Measurements from ENCODE around the gene HINFP.

Gene HINFP

GRCh38 chr11:119156496-119156895, 35.1 kb downstream of the HINFP start:
- TF ChIP-seq TCF12 (IDR thresholded peaks at IDR 0.05; ENCODE audit: low read depth) (no peak), RAD21 (IDR thresholded peaks at IDR 0.05; ENCODE audit: low read depth) (no peak), EP300 (IDR thresholded peaks at IDR 0.05; ENCODE audit: borderline replicate concordance) (no peak), YY1 (IDR thresholded peaks at IDR 0.05; ENCODE audit: low read depth) (no peak), NFIC (IDR thresholded peaks at IDR 0.05) (no peak), EGR1 (IDR thresholded peaks at IDR 0.05) (no peak), CREB1 (IDR thresholded peaks at IDR 0.05; ENCODE audit: low read depth) (no peak), TAF1 (IDR thresholded peaks at IDR 0.05; ENCODE audit: low read depth) (no peak), FOXM1 (IDR thresholded peaks at IDR 0.05; ENCODE audit: borderline replicate concordance, low read depth) (no peak), CEBPB (IDR thresholded peaks at IDR 0.05) (no peak), MAX (IDR thresholded peaks at IDR 0.05) (no peak), ZBTB7A (IDR thresholded peaks at IDR 0.05; ENCODE audit: low read depth) (no peak), TEAD4 (IDR thresholded peaks at IDR 0.05) (no peak)
- TF ChIP-seq, protein P1, sequence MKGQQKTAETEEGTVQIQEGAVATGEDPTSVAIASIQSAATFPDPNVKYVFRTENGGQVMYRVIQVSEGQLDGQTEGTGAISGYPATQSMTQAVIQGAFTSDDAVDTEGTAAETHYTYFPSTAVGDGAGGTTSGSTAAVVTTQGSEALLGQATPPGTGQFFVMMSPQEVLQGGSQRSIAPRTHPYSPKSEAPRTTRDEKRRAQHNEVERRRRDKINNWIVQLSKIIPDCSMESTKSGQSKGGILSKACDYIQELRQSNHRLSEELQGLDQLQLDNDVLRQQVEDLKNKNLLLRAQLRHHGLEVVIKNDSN (IDR thresholded peaks at IDR 0.05), result no peak
- TF ChIP-seq, protein P2, sequence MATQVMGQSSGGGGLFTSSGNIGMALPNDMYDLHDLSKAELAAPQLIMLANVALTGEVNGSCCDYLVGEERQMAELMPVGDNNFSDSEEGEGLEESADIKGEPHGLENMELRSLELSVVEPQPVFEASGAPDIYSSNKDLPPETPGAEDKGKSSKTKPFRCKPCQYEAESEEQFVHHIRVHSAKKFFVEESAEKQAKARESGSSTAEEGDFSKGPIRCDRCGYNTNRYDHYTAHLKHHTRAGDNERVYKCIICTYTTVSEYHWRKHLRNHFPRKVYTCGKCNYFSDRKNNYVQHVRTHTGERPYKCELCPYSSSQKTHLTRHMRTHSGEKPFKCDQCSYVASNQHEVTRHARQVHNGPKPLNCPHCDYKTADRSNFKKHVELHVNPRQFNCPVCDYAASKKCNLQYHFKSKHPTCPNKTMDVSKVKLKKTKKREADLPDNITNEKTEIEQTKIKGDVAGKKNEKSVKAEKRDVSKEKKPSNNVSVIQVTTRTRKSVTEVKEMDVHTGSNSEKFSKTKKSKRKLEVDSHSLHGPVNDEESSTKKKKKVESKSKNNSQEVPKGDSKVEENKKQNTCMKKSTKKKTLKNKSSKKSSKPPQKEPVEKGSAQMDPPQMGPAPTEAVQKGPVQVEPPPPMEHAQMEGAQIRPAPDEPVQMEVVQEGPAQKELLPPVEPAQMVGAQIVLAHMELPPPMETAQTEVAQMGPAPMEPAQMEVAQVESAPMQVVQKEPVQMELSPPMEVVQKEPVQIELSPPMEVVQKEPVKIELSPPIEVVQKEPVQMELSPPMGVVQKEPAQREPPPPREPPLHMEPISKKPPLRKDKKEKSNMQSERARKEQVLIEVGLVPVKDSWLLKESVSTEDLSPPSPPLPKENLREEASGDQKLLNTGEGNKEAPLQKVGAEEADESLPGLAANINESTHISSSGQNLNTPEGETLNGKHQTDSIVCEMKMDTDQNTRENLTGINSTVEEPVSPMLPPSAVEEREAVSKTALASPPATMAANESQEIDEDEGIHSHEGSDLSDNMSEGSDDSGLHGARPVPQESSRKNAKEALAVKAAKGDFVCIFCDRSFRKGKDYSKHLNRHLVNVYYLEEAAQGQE (IDR thresholded peaks at IDR 0.05; ENCODE audit: low read depth), result no peak

GRCh38 chr11:119157063-119157462, 35.7 kb downstream of the HINFP start:
- TF ChIP-seq ZBTB7A (IDR thresholded peaks at IDR 0.05; ENCODE audit: low read depth), result no peak
- TF ChIP-seq, protein P2 (IDR thresholded peaks at IDR 0.05; ENCODE audit: low read depth), result peak; percentile 45; the same call in 1 of the 2 replicates

DNA sequence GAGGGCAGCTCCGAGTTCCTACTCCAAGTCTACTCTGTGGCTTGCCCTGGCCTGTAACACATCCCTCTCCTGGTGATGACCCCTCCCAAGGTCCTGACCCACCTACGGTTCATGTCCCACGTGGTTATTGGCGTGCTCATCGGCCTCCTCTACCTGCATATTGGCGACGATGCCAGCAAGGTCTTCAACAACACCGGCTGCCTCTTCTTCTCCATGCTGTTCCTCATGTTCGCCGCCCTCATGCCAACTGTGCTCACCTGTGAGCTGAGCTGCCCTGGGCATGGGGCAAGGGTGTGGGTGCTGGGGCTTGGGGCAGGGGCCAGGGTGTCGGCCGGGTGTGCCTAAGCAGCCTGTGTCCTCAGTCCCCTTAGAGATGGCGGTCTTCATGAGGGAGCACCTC, 37.1 kb downstream of the HINFP start:
- TF ChIP-seq CEBPB (IDR thresholded peaks at IDR 0.05) (no peak), CREB1 (IDR thresholded peaks at IDR 0.05; ENCODE audit: low read depth) (no peak), YY1 (IDR thresholded peaks at IDR 0.05; ENCODE audit: low read depth) (no peak), NFIC (IDR thresholded peaks at IDR 0.05) (no peak), EP300 (IDR thresholded peaks at IDR 0.05; ENCODE audit: borderline replicate concordance) (no peak), MAX (IDR thresholded peaks at IDR 0.05) (no peak), TAF1 (IDR thresholded peaks at IDR 0.05; ENCODE audit: low read depth) (no peak), RAD21 (IDR thresholded peaks at IDR 0.05; ENCODE audit: low read depth) (no peak), TCF12 (IDR thresholded peaks at IDR 0.05; ENCODE audit: low read depth) (no peak), TEAD4 (IDR thresholded peaks at IDR 0.05) (no peak), FOXM1 (IDR thresholded peaks at IDR 0.05; ENCODE audit: borderline replicate concordance, low read depth) (no peak), ZBTB7A (IDR thresholded peaks at IDR 0.05; ENCODE audit: low read depth) (no peak), EGR1 (IDR thresholded peaks at IDR 0.05) (no peak)
- TF ChIP-seq, protein P2 (IDR thresholded peaks at IDR 0.05; ENCODE audit: low read depth), result no peak
- TF ChIP-seq, protein P1 (IDR thresholded peaks at IDR 0.05), result no peak

DNA sequence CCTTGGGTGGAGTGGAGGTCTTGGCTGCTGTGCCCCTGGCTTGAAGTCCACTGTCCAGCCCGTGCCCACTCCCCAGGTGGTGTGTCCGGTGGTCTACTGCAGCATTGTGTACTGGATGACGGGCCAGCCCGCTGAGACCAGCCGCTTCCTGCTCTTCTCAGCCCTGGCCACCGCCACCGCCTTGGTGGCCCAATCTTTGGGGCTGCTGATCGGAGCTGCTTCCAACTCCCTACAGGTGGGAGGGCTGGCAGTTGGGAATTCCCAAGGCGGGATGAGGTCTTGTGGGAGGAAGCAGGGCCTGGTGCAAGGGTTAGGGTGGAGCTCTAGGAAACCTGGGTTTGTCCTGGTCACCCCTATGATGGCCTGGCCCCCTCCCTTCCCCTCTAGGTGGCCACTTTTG, 38.8 kb downstream of the HINFP start:
- TF ChIP-seq ZBTB7A (IDR thresholded peaks at IDR 0.05; ENCODE audit: low read depth), result no peak
- TF ChIP-seq MAX (IDR thresholded peaks at IDR 0.05), result no peak
- TF ChIP-seq, protein P1 (IDR thresholded peaks at IDR 0.05), result no peak
- TF ChIP-seq TCF12 (IDR thresholded peaks at IDR 0.05; ENCODE audit: low read depth), result no peak
- TF ChIP-seq TEAD4 (IDR thresholded peaks at IDR 0.05), result no peak
- TF ChIP-seq RAD21 (IDR thresholded peaks at IDR 0.05; ENCODE audit: low read depth), result no peak
- no peak for TF ChIP-seq NFIC (IDR thresholded peaks at IDR 0.05)
- no peak for TF ChIP-seq EGR1 (IDR thresholded peaks at IDR 0.05)
- no peak for TF ChIP-seq FOXM1 (IDR thresholded peaks at IDR 0.05; ENCODE audit: borderline replicate concordance, low read depth)
